ENCODE data around the gene LRG1. TPM values are rescaled to one million over a fixed set of nuclear protein-coding genes. Genes with fewer than 3 reads are reported as not detected.

Gene LRG1
- total and polyA plus RNA-seq, 8 donors = 2.1 to 23.3 (median 7.6) TPM; not detected in 1

DNA sequence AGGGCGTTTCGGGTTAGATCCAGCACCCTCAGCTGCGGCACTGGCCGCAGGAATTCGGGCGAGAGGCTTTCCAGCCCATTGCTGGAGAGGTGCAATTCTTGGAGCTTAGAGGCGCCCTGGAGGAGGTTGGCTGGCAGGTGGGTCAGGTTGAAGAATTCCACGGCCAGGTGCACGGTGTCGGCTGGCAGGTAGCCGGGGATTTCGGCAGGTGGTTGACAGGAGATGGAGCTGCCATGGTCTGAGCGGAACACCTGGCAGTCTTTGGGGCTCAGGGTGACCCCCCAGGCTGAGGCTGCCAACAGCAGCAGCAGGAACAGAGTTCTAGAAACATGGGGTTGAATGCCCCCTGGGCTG lies 1.3 kb downstream of the LRG1 start:
- Histone ChIP-seq H3K4me1 (peaks cover 12 to 61% (median 56%) of the 10 kb centered on the region in 4 donors), H3K4me3 (peak overlapping the region in 2 of 4 donors; percentile 33 to 50), H3K36me3 (no peaks in the 10 kb centered on the region), H3K27me3 (peaks cover 0 to 46% (median 12%) of the 10 kb centered on the region in 3 donors), H3K27ac (peak overlapping the region in 3 of 5 donors; percentile 73 to 90 (median 89)), H3K9me3 (peaks cover 0 to 6% (median 0%) of the 10 kb centered on the region in 4 donors)
- no peak for DNase-seq
- TF ChIP-seq, protein P1, sequence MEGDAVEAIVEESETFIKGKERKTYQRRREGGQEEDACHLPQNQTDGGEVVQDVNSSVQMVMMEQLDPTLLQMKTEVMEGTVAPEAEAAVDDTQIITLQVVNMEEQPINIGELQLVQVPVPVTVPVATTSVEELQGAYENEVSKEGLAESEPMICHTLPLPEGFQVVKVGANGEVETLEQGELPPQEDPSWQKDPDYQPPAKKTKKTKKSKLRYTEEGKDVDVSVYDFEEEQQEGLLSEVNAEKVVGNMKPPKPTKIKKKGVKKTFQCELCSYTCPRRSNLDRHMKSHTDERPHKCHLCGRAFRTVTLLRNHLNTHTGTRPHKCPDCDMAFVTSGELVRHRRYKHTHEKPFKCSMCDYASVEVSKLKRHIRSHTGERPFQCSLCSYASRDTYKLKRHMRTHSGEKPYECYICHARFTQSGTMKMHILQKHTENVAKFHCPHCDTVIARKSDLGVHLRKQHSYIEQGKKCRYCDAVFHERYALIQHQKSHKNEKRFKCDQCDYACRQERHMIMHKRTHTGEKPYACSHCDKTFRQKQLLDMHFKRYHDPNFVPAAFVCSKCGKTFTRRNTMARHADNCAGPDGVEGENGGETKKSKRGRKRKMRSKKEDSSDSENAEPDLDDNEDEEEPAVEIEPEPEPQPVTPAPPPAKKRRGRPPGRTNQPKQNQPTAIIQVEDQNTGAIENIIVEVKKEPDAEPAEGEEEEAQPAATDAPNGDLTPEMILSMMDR (IDR thresholded peaks at IDR 0.05) = no peak
- TF ChIP-seq EP300 (IDR thresholded peaks at IDR 0.05) (no peak), POLR2AphosphoS5 (IDR thresholded peaks at IDR 0.05) (no peak)
- intact Hi-C loops (cut with DNase I; ENCODE audit: low total_unique reads) = no loop called here
- 89 to 95% (median 92%) methylated on average over 11 to 13 of the region's 13 CpGs for WGBS, 5 donors

DNA sequence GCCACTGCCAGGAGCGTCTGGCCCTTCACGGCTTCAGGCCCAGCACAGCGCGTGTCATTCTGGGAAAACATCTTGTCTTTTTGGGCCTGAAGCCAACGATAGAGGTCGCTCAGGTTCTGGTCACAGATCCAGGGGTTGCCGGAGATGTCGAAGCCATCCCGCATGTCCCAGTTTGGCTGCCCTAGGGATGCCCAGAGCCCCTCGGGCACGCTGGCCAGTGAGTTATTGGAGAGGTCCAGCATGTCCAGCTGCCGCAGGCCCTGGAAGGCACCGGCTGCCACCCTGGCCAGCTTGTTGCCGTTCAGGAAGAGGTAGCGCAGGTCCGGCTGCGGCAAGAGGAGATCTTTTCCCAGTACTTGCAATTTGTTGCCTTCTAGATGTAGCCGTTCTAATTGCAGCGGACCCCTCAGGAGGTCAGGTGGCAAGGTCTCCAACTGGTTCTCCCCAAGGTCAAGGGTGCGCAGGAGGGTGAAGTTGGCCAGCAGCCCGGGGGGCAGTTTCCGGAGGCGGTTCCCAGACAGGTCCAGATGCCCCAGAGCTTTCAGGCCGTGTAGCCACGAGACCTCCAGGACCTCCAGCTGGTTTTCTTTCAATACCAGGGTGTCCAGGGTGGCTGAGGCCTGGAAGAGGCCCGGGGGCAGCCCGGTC lies 1.8 kb downstream of the LRG1 start:
- peaks cover 0 to 46% (median 12%) of the 10 kb centered on the region in 3 donors for H3K27me3 ChIP-seq
- no peaks in the 10 kb centered on the region for H3K36me3 ChIP-seq
- H3K27ac ChIP-seq = peak overlapping the region in 2 of 5 donors; percentile 89 to 90
- H3K9me3 ChIP-seq = peaks cover 0 to 6% (median 0%) of the 10 kb centered on the region in 4 donors
- no peak for DNase-seq
- intact Hi-C loops (cut with DNase I; ENCODE audit: low total_unique reads) = no loop called here
- 78 to 88% (median 83%) methylated on average over 22 to 27 of the region's 27 CpGs for WGBS, 5 donors
- TF ChIP-seq POLR2A (IDR thresholded peaks at IDR 0.05) (no peak), POLR2AphosphoS5 (IDR thresholded peaks at IDR 0.05) (no peak), EP300 (IDR thresholded peaks at IDR 0.05) (no peak)
- TF ChIP-seq, protein P1 (IDR thresholded peaks at IDR 0.05) = no peak
- H3K4me3 ChIP-seq = peak overlapping the region in 2 of 4 donors; percentile 33 to 50
- peaks cover 12 to 61% (median 56%) of the 10 kb centered on the region in 4 donors for H3K4me1 ChIP-seq

DNA sequence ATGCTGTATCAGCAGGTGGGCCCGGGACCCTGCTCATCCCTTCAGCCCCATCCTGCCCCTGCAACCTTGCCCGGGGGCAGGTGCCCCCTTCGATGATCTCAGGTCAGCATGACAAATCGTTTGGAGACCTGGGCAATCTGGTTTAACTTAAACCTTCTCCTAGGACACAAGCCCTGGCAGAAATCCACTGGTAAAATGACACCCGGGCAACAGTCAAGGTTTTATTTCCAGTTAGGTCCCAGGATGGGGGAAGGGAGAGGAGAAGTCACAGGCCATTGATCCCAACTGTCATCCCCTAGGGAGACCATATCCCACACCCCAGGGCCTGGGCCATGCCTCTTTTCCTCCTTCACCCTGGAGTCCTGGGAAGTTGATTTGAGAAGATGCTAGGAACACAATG lies 3.0 kb downstream of the LRG1 start:
- Histone ChIP-seq H3K36me3 (no peaks in the 10 kb centered on the region), H3K4me1 (peaks cover 12 to 65% (median 59%) of the 10 kb centered on the region in 4 donors), H3K4me3 (peak overlapping the region in 1 of 4 donors; percentile 50), H3K27me3 (peaks cover 0 to 46% (median 12%) of the 10 kb centered on the region in 3 donors), H3K27ac (peak overlapping the region in 4 of 5 donors; percentile 15 to 24 (median 20)), H3K9me3 (peaks cover 0 to 6% (median 0%) of the 10 kb centered on the region in 4 donors)
- no peak for DNase-seq
- TF ChIP-seq POLR2AphosphoS5 (IDR thresholded peaks at IDR 0.05) = no peak
- TF ChIP-seq, protein P1 (IDR thresholded peaks at IDR 0.05) = no peak
- TF ChIP-seq POLR2A (IDR thresholded peaks at IDR 0.05) = no peak
- no peak for TF ChIP-seq EP300 (IDR thresholded peaks at IDR 0.05)
- WGBS, 5 donors = 35 to 55% (median 39%) methylated on average over 5 of the region's 5 CpGs
- intact Hi-C loops (cut with DNase I; ENCODE audit: low total_unique reads) = no loop called here

DNA sequence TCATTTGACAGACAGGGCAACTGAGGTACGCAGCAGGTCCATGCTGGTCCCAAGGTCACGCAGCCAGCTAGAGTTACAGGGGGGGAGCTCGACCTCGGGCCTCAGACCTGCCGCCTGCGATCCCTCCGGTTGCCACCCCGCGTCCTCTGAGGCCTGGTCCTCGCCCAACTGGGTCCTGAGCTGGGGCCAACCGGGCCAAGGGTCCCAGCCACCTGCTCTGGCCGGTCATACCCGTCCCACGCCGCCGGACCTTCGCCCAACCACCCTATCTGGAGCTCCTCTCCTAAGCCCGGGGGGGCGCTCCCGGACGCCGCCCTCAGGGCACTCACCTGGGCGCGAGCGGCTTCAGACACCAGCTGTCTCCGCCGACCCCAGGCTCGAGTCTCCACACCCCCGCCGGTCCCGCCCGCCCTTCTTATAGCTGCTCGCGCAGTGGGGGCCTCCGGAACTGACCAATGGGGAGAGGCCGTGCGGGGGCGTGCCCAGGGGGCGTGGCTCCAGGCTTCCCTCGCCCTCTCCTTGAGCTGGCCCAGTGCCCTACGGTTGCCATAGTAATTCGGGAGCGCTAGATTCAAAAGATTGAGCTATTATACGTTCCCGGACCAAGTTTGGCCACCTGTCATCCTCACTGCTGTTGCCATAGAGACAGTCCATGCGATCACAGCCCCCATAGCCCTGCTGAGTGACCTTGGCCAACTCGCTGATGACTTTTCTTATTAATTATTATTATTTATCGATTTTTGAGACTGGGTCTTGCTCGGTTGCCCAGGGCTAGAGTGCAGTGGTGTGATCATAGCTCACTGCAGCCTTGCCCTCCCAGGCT lies 4.8 kb downstream of the LRG1 start, which contains the start of gene PLIN5:
PLIN5 (minus strand) TSS at position 389 of the 823 bp plus-strand sequence. CDS start 1,150 bp downstream, outside the sequence.
- peaks cover 12 to 64% (median 62%) of the 10 kb centered on the region in 4 donors for H3K4me1 ChIP-seq
- intact Hi-C loops (cut with DNase I; ENCODE audit: low total_unique reads) = no loop called here
- no peaks in the 10 kb centered on the region for H3K36me3 ChIP-seq
- peaks cover 0 to 48% (median 12%) of the 10 kb centered on the region in 3 donors for H3K27me3 ChIP-seq
- H3K9me3 ChIP-seq = no peaks in the 10 kb centered on the region
- TF ChIP-seq EP300 (IDR thresholded peaks at IDR 0.05) = no peak
- TF ChIP-seq, protein P1 (IDR thresholded peaks at IDR 0.05) = no peak
- peak in 2 of 3 donors; percentile 41 to 79 for TF ChIP-seq POLR2AphosphoS5 (IDR thresholded peaks at IDR 0.05)
- peak in 1 of 4 donors; percentile 32 for TF ChIP-seq POLR2A (IDR thresholded peaks at IDR 0.05)
- peak within 1 kb of the TSS; percentile 39 to 50 (median 48) for H3K4me3 ChIP-seq
- H3K27ac ChIP-seq = peak within 1 kb of the TSS; percentile 72 to 89 (median 82)
- DNase-seq = peak; percentile 93 to 96
- WGBS, 5 donors = 6 to 19% (median 8%) methylated on average over 25 to 49 of the region's 49 CpGs
